HG03575 (cell line): ENCODE data around the gene GOLGA6L4.
"Not testable (repeated sequence)": the region's sequence is repeated elsewhere in the genome, so short reads cannot be mapped to it uniquely, and the experiment has no call there.

Experiments
- ATAC-seq: cut with Tn5 transposase; IDR thresholded peaks from one replicate; pipeline ENCODE4 v1.9.1; 2021; ENCODE audit not compliant: unreplicated experiment, insufficient number of reproducible peaks, low FRiP score; ENCODE audit errors: extremely low read depth

GOLGA6L4 gene

GRCh38 chr15:84235573-84235972 is at the start of gene GOLGA6L4:
TSS of gene GOLGA6L4 (plus strand) at chr15:84235773. CDS start at chr15:84235835, 62 bp downstream.
- ATAC-seq, result not testable (repeated sequence)

- not testable (repeated sequence) for ATAC-seq
Observed at GRCh38 chr15:84192982-84193381, 42.6 kb upstream of the GOLGA6L4 start.

- ATAC-seq, result not testable (repeated sequence)
Observed at GRCh38 chr15:84195603-84196002, 40.0 kb upstream of the GOLGA6L4 start.

DNA sequence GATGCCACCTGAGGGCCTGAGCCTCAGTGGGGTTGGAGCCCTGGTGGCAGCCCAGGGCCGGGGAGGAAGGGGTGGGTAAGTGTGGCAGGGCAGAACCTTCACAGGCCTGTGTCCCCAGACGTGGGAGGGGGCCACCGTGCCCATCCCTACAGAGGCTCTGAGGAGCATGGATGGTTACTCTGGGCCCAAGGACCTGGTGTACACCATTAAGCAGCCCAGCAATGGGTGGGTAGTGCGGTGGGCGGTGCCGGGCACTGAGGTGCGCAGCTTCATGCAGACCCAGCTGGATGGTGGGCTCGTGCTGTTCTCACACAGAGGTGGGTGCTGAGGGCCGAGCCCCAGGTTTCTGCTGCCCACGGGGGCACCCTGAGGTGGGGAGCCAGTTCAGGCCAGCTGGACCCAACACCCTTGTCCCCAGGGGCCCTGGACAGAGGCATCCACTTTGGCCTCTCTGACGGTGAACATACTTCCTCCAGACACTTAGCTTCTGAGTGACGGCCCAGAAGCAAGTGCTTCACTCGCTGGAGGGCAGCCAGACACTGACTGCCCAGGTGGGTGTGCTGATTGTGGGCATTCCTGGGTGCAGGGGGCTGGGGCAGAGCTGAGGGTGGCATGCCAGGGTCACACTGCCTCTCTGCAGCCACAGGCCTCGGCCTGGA is 38.9 kb upstream of the GOLGA6L4 start:
- not testable (repeated sequence) for ATAC-seq

DNA sequence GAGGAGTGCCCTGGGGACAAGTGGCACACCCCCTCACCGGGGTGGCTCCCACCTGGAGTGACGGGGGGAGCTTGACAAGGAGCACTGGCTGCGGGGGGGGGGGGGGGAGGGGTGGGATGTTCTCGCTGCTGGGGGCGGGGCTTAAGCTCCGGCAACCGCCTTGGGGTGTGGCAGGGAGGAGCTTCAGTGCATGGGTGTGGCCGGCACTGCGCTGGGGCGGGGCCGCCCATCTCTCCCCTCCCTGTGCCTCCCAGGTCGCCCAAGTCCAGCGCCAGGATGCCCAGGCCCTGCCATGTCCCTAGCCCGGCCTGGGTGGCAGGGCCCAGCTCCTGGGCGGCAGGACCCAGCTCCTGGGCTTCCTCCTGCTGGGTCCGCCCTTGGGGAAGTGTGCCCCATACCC is 35.7 kb upstream of the GOLGA6L4 start:
- ATAC-seq, result not testable (repeated sequence)

GRCh38 chr15:84246441-84246840 is 10.9 kb downstream of the GOLGA6L4 start:
- ATAC-seq, result not testable (repeated sequence)
